ACC112 (cell line): ENCODE data around the gene PXK.
"Not testable (repeated sequence)": the region's sequence is repeated elsewhere in the genome, so short reads cannot be mapped to it uniquely, and the experiment has no call there.

Source experiments
- H2AFZ ChIP-seq: fragments of 200-600 bp; sonication (generic); one replicate; pipeline ENCODE4 v1.6.0; 2017; ENCODE audit warnings: antibody characterized with exemption, low read length; ENCODE audit not compliant: unreplicated experiment
- H3K27ac ChIP-seq: fragments of 200-600 bp; sonication (generic); 2 replicates; pipeline ENCODE4 v1.5.1; 2014; ENCODE audit warnings: low read depth, mild to moderate bottlenecking, antibody characterized with exemption, low read length, moderate library complexity
- H3K27me3 ChIP-seq: fragments of 200-600 bp; sonication (generic); 2 replicates; pipeline ENCODE4 v1.6.1; 2014; ENCODE audit warnings: mild to moderate bottlenecking, antibody characterized with exemption, low read length, moderate library complexity, mixed read lengths; ENCODE audit not compliant: insufficient read depth
- H3K36me3 ChIP-seq: fragments of 200-600 bp; sonication (generic); 2 replicates; pipeline ENCODE4 v1.6.1; 2016; ENCODE audit warnings: mild to moderate bottlenecking, antibody characterized with exemption, low read length, moderate library complexity, mixed read lengths; ENCODE audit not compliant: insufficient read depth
- H3K4me1 ChIP-seq: fragments of 200-600 bp; sonication (generic); one replicate; pipeline ENCODE4 v1.6.1; 2016; ENCODE audit warnings: low read length, mixed read lengths; ENCODE audit not compliant: insufficient read depth, unreplicated experiment, control insufficient read depth
- H3K4me3 ChIP-seq: fragments of 200-600 bp; sonication (generic); 2 replicates; pipeline ENCODE4 v1.5.1; 2014; ENCODE audit warnings: mild to moderate bottlenecking, low read depth, low read length
- H3K79me2 ChIP-seq: fragments of 200-600 bp; sonication (generic); one replicate; pipeline ENCODE4 v1.6.0; 2016; ENCODE audit warnings: low read length; ENCODE audit not compliant: control insufficient read depth, unreplicated experiment, insufficient read depth

Gene PXK

DNA sequence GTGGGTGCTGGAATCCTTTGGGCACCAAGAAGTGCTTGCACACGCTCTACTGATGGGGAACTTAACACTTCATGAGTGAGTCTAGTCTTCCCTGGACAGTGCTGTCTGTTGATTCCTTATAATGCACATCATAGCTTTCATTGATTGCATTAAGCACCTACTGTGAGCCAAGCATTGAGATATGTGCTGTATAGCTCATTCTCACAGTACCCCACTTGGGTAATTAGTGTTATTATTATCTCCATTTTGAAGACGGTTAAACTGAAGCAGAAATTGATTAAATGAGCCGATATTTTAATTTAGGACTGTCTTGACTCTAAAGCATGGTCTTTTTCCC is 101.4 kb downstream of the PXK start:
- Histone ChIP-seq H3K79me2 (peaks cover 16% of the 10 kb centered on the region), H2AFZ (peak overlapping the region; percentile 5), H3K36me3 (peaks cover 12% of the 10 kb centered on the region), H3K4me1 (peaks cover 13% of the 10 kb centered on the region), H3K27ac (no peak overlapping the region), H3K4me3 (peak overlapping the region; percentile 97), H3K27me3 (no peaks in the 10 kb centered on the region)

DNA sequence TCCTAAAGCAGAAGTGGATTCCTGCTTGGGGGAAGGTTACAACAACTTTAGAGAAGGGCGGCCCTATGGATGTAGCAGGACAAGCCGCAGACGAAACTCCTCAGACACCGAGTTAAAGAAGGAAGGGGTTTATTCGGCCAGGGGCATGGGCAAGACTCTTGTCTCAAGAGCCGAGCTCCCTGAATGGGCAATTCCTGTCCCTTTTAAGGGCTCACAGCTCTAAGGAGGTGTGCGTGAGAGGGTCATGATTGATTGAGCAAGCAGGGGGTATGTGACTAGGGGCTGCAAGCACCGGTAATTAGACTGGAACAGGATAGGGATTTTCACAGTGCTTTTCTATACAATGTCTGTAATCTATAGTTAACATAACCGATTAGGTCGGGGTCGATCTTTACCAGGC is 101.8 kb downstream of the PXK start:
- peak overlapping the region; percentile 5 for H2AFZ ChIP-seq
- peak overlapping the region; percentile 8; the same call in 1 of the 2 replicates for H3K27ac ChIP-seq
- no peaks in the 10 kb centered on the region for H3K27me3 ChIP-seq
- H3K79me2 ChIP-seq, result peaks cover 16% of the 10 kb centered on the region
- H3K4me1 ChIP-seq, result peaks cover 13% of the 10 kb centered on the region
- peaks cover 8% of the 10 kb centered on the region for H3K36me3 ChIP-seq
- H3K4me3 ChIP-seq, result peak overlapping the region; percentile 97

DNA sequence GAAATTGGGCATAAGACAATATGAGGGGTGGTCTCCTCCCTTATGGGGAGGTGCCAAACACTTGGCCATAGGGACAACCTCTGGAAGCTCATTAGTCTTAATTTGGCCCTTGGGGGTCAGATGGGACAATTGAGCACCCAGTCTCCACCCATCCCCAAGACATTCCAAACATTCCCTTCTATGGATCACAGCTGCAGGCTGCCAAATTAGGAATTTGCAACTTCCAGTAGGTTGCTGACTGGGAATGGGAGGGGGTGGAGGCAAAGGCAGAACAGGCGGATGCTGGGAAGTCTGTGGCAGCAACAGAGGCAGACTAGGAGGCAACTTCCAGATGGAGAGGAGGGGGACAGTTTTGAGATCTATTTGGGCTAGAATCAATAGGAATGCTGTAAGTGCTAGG is 102.3 kb downstream of the PXK start:
- peak overlapping the region; percentile 45; the same call in 1 of the 2 replicates for H3K4me3 ChIP-seq

DNA sequence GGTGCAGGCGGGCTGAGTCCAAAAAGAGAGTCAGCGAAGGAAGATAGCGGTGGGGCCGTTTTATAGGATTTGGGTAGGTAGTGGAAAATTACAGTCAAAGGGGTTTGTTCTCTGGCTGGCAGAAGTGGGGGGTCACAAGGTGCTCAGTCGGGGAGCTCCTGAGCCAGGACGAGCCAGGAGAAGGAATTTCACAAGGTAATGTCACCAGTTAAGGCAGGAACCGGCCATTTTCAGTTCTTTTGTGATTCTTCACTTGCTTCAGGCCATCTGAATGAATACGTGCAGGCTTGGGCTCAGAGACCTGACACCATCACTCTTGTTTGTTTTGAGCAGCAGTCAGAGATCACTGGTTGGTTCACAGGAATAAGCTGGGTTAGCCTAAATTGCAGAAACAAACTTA is 104.6 kb downstream of the PXK start:
- not testable (repeated sequence) for H3K27me3 ChIP-seq, H2AFZ ChIP-seq, H3K36me3 ChIP-seq, H3K4me3 ChIP-seq, H3K27ac ChIP-seq
- Histone ChIP-seq H3K79me2 (peaks cover 12% of the 10 kb centered on the region), H3K4me1 (peaks cover 13% of the 10 kb centered on the region)

More for the DNA sequence above, 102.3 kb downstream of the PXK start:
- H3K4me1 ChIP-seq, result peaks cover 13% of the 10 kb centered on the region
- H3K27me3 ChIP-seq, result no peaks in the 10 kb centered on the region
- H3K79me2 ChIP-seq, result peaks cover 16% of the 10 kb centered on the region
- H3K27ac ChIP-seq, result peak overlapping the region; percentile 8; the same call in 1 of the 2 replicates
- H2AFZ ChIP-seq, result peak overlapping the region; percentile 14
- H3K36me3 ChIP-seq, result peaks cover 4% of the 10 kb centered on the region; the same call in 1 of the 2 replicates

DNA sequence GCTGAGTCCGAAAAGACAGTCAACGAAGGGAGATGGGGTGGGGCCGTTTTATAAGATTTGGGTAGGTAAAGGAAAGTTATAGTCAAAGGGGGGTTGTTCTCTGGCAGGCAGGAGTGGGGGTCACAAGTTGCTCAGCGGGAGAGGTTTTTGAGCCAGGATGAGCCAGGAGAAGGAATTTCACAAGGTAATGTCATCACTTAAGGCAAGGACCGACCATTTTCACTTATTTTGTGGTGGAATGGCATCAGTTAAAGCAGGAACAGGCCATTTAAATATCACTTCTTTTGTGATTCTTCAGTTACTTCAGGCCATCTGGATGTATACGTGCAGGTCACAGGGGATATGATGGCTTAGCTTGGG is 108.3 kb downstream of the PXK start:
- not testable (repeated sequence) for H2AFZ ChIP-seq, H3K4me3 ChIP-seq, H3K27me3 ChIP-seq, H3K36me3 ChIP-seq, H3K27ac ChIP-seq, H3K79me2 ChIP-seq, H3K4me1 ChIP-seq

DNA sequence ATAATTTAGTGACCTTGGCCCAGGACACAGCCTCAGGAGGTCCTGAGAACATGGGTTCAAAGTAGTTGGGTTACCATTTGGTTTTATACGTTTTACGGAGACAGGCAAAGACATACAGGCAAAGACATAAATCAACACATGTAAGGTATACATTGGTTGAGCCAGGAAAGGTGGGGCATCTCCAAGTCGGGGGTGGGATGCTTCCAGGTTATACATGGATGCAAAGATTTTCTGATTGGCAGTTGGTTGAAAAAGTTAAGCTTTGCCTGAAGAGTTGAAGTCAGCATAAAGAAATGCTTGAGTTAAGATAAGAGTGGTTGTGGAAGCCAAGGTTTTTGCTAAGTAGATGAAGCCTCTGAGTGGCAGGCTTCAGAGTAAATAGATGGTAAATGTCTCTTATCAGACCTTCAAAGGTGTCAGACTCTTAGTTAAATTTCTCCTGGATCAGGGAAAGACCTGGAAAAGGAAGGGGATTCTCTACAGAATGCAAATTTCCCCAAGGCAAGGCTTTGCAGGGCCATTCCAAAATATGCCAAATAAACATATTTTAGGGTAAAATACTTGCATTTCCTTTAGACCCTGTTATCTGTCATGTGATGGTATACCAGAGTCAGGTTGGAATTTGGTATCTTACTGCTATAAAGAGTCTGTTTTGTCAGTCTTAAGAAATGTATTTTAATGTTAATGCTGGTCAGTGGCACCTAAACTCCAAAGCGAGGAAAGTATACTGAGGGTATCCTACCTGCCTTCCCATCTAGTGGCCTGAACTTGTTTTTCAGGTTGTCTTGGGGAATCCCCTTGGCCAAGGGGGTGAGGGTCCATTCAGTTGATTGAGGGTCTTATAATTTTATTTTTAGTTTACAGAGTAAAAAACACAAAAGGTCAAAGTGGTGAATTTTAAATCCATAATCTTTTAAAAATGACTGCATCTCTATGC is 109.1 kb downstream of the PXK start:
- H3K4me1 ChIP-seq, result no peaks in the 10 kb centered on the region
- H2AFZ ChIP-seq, result no peak overlapping the region
- H3K36me3 ChIP-seq, result no peaks in the 10 kb centered on the region
- H3K79me2 ChIP-seq, result no peaks in the 10 kb centered on the region
- H3K4me3 ChIP-seq, result no peak overlapping the region
- H3K27me3 ChIP-seq, result no peaks in the 10 kb centered on the region
- no peak overlapping the region for H3K27ac ChIP-seq

DNA sequence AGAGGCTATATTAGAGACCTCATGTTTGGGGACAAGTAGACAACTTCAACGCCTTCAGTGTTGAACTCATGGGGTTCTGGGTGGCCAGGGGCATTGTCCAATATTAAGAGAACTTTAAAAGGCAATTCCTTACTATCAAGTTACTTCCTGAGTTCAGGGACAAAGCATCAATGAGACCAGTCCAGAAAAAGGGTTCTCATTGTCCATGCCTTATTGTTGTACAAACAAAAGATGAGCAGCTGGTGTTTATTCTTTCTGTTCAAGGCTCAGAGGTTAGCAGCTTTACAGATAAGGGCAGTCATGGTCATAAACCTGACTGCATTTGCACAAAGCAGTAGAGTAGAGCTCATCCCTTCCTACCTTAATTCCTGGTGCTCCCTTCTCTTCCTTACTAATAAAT is 119.5 kb downstream of the PXK start:
- Histone ChIP-seq H3K27me3 (no peaks in the 10 kb centered on the region), H2AFZ (no peak overlapping the region), H3K4me3 (no peak overlapping the region), H3K4me1 (no peaks in the 10 kb centered on the region), H3K79me2 (no peaks in the 10 kb centered on the region), H3K36me3 (no peaks in the 10 kb centered on the region), H3K27ac (no peak overlapping the region)

DNA sequence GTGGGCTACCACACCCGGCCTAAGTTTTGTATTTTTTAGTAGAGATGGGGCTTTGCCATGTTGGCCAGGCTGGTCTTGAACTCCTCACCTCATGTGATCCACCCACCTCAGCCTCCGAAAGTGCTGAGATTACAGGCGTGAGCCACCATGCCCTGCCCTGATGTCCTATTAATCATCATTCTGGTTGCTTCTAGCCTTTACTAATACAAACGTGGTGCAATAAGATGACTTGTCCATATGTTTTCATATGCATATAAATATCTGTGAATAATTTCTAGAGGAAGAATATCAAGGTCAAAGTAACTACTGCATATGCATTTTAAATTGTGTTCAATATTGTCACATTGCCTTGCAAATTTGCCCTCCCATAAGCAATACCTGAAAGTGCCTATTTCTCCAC is 126.5 kb downstream of the PXK start:
- Histone ChIP-seq H3K4me3 (no peak overlapping the region), H3K79me2 (no peaks in the 10 kb centered on the region), H3K27ac (no peak overlapping the region), H2AFZ (no peak overlapping the region), H3K4me1 (peaks cover 12% of the 10 kb centered on the region), H3K36me3 (no peaks in the 10 kb centered on the region), H3K27me3 (no peaks in the 10 kb centered on the region)

DNA sequence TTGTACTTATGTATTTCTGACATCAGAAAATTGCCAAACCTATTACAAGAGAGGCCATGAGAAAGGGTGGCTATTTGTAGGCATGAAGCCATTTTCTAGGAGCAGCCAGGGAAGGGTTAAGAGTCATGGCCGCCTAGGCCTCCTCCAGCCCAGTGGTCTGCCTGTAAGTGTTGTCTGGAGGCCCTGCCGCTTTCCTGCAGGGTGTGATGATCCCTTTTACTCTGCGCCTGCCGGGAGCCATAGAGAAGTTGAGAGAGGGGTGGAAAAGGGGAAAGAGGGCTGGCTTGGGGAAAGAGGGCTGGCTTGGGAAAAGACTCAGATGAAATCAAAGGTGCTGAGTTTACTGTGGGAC is 130.1 kb downstream of the PXK start:
- Histone ChIP-seq H3K27me3 (no peaks in the 10 kb centered on the region), H2AFZ (peak overlapping the region; percentile 56), H3K4me1 (peaks cover 13% of the 10 kb centered on the region), H3K36me3 (no peaks in the 10 kb centered on the region), H3K4me3 (no peak overlapping the region), H3K79me2 (no peaks in the 10 kb centered on the region), H3K27ac (no peak overlapping the region)

DNA sequence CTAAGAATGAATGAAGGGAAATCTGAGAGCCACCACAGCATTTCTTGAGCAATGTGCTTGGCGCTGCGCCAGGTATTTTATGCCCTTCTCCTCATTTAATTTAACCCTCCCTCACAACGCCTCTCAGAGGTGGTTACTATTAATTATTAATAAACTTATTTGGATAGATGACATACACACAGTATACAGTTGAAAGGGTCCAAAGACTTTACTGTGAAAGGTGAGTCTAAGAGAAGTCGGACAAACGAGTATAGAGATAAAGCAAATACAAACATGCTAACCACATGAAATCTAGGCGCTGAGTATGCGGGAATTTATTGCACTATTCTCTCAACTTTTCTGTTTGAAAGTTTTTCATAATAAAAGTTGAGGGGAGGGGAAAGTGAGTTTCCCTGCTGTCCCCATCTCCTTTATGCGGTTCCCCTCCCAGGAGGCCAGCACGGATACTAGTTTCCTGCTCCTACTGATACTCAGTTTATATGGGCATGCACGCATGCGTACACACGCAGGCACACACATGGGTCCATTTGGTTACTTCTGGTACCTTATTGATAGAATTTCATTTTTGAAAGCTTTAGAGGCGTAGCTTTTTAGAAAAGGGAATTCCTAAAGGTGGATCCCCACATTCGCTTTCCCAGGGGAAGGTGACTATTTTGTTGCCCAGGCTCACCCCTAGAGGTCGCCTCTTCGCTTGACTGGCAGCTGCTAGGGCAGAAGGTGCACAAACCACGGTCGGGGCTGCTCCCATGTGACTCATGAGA is 130.7 kb downstream of the PXK start:
- no peaks in the 10 kb centered on the region for H3K27me3 ChIP-seq
- H3K4me3 ChIP-seq, result peak overlapping the region; percentile 61
- peak overlapping the region; percentile 56 for H2AFZ ChIP-seq
- peaks cover 13% of the 10 kb centered on the region for H3K4me1 ChIP-seq
- H3K79me2 ChIP-seq, result no peaks in the 10 kb centered on the region
- no peaks in the 10 kb centered on the region for H3K36me3 ChIP-seq
- H3K27ac ChIP-seq, result 0 out of 2 replicates have a peak overlapping the region, but pooled peaks have one; percentile 1

DNA sequence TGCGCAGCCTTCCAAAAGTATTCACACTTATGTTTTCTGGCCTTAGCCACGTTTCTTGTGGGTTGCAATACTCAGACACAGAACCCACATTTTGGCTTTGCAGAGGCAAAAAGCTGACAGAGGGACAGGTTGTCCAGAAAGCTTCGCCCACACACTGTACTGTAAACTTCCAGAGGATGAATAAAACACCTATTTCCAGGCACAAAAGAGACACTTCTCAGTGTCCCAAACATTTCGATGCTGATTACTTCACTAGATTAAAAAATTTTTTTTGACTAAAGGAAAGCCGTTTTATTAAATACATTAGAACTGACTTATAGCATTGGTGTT is 131.2 kb downstream of the PXK start:
- Histone ChIP-seq H2AFZ (peak overlapping the region; percentile 56), H3K79me2 (no peaks in the 10 kb centered on the region), H3K36me3 (no peaks in the 10 kb centered on the region), H3K4me3 (peak overlapping the region; percentile 61; the same call in 1 of the 2 replicates), H3K4me1 (peaks cover 13% of the 10 kb centered on the region), H3K27ac (no peak overlapping the region), H3K27me3 (no peaks in the 10 kb centered on the region)
